ENCODE data around the gene NKX2-1. TPM values are rescaled to one million over a fixed set of nuclear protein-coding genes. Genes with fewer than 3 reads are reported as not detected.

The NKX2-1 gene
- total RNA-seq (2021) (not detected in 2 replicates), Bru-seq, nascent RNA (not detected), BruChase-seq, experiment 1, labeled RNA remaining after a 2-hour chase (not detected), BruChase-seq, experiment 2, labeled RNA remaining after a 6-hour chase (not detected)
- long read RNA-seq = 0 reads

DNA sequence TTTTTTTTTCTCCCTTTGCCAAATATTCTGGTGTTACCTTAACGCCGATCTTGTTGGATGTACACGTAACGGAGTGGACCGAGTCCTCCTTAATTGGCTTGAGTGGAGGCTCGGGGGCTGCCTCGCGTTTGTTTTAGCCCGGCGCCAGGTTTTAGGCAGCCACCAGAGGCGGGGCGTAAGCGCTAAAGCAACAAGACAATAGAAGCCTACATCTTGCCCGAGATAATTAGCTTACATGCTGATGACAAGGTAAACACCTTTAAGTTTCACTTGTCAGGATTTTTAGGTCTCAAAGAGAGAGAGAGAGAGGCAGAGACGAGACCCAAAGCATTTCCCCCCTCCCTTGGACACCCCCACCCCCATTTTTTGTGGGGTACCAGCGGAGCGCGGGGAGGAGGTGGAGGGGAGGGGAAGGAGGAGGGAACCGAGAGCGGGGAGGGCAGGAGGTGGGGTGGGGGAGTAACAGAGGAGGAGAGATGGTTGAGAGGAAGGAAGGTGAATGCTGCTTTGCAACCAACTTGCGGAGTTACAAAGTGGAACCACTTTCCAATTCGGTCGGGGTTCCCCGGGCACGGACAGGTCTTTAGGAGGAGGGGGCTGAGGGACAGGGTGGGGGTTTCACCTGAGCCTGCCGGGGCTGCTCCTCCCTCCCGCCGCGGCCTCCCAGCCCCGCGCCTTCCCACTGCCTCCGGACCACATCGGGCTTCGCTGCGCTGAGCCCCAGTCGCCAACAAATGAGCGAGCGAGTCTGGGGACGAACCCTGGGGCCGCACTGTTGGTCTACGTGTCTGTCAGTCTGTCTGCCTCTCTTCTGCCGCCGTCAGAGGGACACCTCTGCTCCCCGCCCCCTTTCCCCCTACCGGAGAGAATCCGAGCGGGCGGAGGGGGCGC, at the start of gene NKX2-1:
NKX2-1 (minus strand) TSS at position 802 of the 891 bp plus-strand sequence; CDS start at position 699, 103 bp downstream.
- Histone ChIP-seq H3K4me3 (ENCODE audit: low read depth, low read length, poor library complexity, severe bottlenecking) (peak within 1 kb of the TSS; percentile 30), H3K4me1 (ENCODE audit: insufficient read depth, low read length, poor library complexity, severe bottlenecking) (peaks cover 23% of the 10 kb centered on the region), H3K9me3 (ENCODE audit: low read depth, low read length, poor library complexity, severe bottlenecking) (no peaks in the 10 kb centered on the region), H3K27ac (ENCODE audit: low read depth, low read length, poor library complexity, severe bottlenecking) (no peak within 1 kb of the TSS), H3K27me3 (replicated peaks; ENCODE audit: insufficient read depth, low read depth, low read length, poor library complexity) (peaks cover 100% of the 10 kb centered on the region), H3K36me3 (ENCODE audit: insufficient read depth, low read length, poor library complexity, severe bottlenecking) (no peaks in the 10 kb centered on the region)
- TF ChIP-seq, protein P1, sequence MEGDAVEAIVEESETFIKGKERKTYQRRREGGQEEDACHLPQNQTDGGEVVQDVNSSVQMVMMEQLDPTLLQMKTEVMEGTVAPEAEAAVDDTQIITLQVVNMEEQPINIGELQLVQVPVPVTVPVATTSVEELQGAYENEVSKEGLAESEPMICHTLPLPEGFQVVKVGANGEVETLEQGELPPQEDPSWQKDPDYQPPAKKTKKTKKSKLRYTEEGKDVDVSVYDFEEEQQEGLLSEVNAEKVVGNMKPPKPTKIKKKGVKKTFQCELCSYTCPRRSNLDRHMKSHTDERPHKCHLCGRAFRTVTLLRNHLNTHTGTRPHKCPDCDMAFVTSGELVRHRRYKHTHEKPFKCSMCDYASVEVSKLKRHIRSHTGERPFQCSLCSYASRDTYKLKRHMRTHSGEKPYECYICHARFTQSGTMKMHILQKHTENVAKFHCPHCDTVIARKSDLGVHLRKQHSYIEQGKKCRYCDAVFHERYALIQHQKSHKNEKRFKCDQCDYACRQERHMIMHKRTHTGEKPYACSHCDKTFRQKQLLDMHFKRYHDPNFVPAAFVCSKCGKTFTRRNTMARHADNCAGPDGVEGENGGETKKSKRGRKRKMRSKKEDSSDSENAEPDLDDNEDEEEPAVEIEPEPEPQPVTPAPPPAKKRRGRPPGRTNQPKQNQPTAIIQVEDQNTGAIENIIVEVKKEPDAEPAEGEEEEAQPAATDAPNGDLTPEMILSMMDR (conservative IDR thresholded peaks at IDR 0.05; ENCODE audit: low read depth, low read length) = no peak
- TF ChIP-seq EZH2 (IDR thresholded peaks at IDR 0.05; ENCODE audit: borderline replicate concordance, low read depth, low read length, poor library complexity, severe bottlenecking) = no peak
- DNase-seq (ENCODE audit: low spot score) = no peak
- intact Hi-C loops (cut with micrococcal nuclease; ENCODE audit: unreplicated experiment) = no loop called here
- ChIA-PET POLR2A (ENCODE audit: low non-redundant PET) (no interaction called here), CTCF (no interaction called here)
- no TSS peak for BruUV-seq (replicated peaks)

- Histone ChIP-seq H3K9me3 (ENCODE audit: low read depth, low read length, poor library complexity, severe bottlenecking) (no peaks in the 10 kb centered on the region), H3K36me3 (ENCODE audit: insufficient read depth, low read length, poor library complexity, severe bottlenecking) (no peaks in the 10 kb centered on the region), H3K4me1 (ENCODE audit: insufficient read depth, low read length, poor library complexity, severe bottlenecking) (no peaks in the 10 kb centered on the region), H3K27me3 (replicated peaks; ENCODE audit: insufficient read depth, low read depth, low read length, poor library complexity) (peaks cover 10% of the 10 kb centered on the region), H3K27ac (ENCODE audit: low read depth, low read length, poor library complexity, severe bottlenecking) (no peak overlapping the region), H3K4me3 (ENCODE audit: low read depth, low read length, poor library complexity, severe bottlenecking) (no peak overlapping the region)
- DNase-seq (ENCODE audit: low spot score) = peak; percentile 41
- no peak for TF ChIP-seq EZH2 (IDR thresholded peaks at IDR 0.05; ENCODE audit: borderline replicate concordance, low read depth, low read length, poor library complexity, severe bottlenecking)
- TF ChIP-seq, protein P1 (conservative IDR thresholded peaks at IDR 0.05; ENCODE audit: low read depth, low read length) = peak; percentile 90
- intact Hi-C loops (cut with micrococcal nuclease; ENCODE audit: unreplicated experiment) = no loop called here
- no TSS peak for BruUV-seq (replicated peaks)
- ChIA-PET POLR2A (ENCODE audit: low non-redundant PET) (no interaction called here), CTCF (no interaction called here)
These were observed 36.9 kb upstream of the NKX2-1 start for GRCh38 chr14:36556811-36557433.

DNA sequence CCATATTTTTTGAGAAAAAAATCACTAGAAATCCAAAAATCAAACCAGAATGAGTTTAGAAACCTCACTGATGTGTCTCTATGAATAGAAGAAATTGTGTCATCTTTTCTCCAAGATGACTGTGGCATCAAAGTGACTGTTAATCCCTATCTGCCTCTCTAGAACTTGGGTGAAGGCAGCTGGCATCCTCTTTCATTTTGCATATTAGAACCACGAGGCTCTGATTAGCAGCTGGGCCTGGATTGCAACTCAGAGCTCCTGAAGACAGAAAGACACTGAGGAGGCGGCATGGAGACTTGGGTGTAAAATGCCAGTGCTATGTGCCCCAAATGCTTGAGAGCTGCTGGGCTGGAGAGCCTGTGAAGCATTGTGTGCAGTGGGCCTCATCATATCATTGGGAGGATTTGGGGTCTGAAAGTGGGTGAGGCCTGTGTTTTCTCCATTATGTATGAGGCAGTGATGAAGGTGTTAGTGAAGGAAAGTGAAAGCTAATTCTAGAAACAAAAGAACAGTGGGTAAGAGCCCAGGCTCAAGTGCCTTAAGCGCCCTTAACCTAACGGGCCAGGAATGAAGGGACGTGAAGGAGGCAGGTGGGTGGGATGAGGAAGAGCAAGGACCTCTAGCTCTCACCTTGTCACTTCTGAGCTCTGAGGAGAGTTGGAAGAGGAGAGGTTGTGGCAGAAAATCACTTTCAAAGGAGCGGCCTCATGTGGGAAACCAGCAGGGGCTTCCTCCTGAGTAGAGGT, 36.1 kb upstream of the NKX2-1 start:
- DNase-seq (ENCODE audit: low spot score) = no peak
- intact Hi-C loops (cut with micrococcal nuclease; ENCODE audit: unreplicated experiment) = no loop called here
- ChIA-PET POLR2A (ENCODE audit: low non-redundant PET) (no interaction called here), CTCF (no interaction called here)
- H3K4me3 ChIP-seq (ENCODE audit: low read depth, low read length, poor library complexity, severe bottlenecking) = no peak overlapping the region
- TF ChIP-seq, protein P1 (conservative IDR thresholded peaks at IDR 0.05; ENCODE audit: low read depth, low read length) = no peak
- TF ChIP-seq EZH2 (IDR thresholded peaks at IDR 0.05; ENCODE audit: borderline replicate concordance, low read depth, low read length, poor library complexity, severe bottlenecking) = no peak
- no peak overlapping the region for H3K27ac ChIP-seq (ENCODE audit: low read depth, low read length, poor library complexity, severe bottlenecking)
- BruUV-seq (replicated peaks) = no TSS peak
- H3K27me3 ChIP-seq (replicated peaks; ENCODE audit: insufficient read depth, low read depth, low read length, poor library complexity) = peaks cover 2% of the 10 kb centered on the region
- H3K9me3 ChIP-seq (ENCODE audit: low read depth, low read length, poor library complexity, severe bottlenecking) = no peaks in the 10 kb centered on the region
- H3K36me3 ChIP-seq (ENCODE audit: insufficient read depth, low read length, poor library complexity, severe bottlenecking) = no peaks in the 10 kb centered on the region
- no peaks in the 10 kb centered on the region for H3K4me1 ChIP-seq (ENCODE audit: insufficient read depth, low read length, poor library complexity, severe bottlenecking)
